ENCODE results near the gene WFIKKN2. TPM values are rescaled to one million over a fixed set of nuclear protein-coding genes. Genes with fewer than 3 reads are reported as not detected.

WFIKKN2 gene
- total RNA-seq, 1 donor from 2014 or later, result not detected

- H3K4me2 ChIP-seq, result no peak overlapping the region
- Mint-ChIP-seq H3K27ac (no peak overlapping the region), H3K36me3 (no peaks in the 10 kb centered on the region), H3K4me3 (no peak overlapping the region), H3K9me3 (no peaks in the 10 kb centered on the region), H3K27me3 (ENCODE audit: insufficient read depth, low read depth) (peaks cover 4% of the 10 kb centered on the region), H3K4me1 (peaks cover 12% of the 10 kb centered on the region)
- no peak for DNase-seq (ENCODE audit: low spot score)
- H3K27ac ChIP-seq, result no peak overlapping the region
- H3K9me3 ChIP-seq (ENCODE audit: low read depth), result no peaks in the 10 kb centered on the region
- no peaks in the 10 kb centered on the region for H3K79me2 ChIP-seq (ENCODE audit: low read depth)
- H3K4me1 ChIP-seq, result no peaks in the 10 kb centered on the region
- H2AFZ ChIP-seq (replicated peaks), result no peak overlapping the region
- no peaks in the 10 kb centered on the region for H4K20me1 ChIP-seq (ENCODE audit: low read depth)
- no peaks in the 10 kb centered on the region for H3K36me3 ChIP-seq
- no peaks in the 10 kb centered on the region for H3K27me3 ChIP-seq
- no peak for TF ChIP-seq EZH2phosphoT487 (IDR thresholded peaks at IDR 0.05)
- TF ChIP-seq CTCF (IDR thresholded peaks at IDR 0.05), result no peak
- no peak overlapping the region for H3K9ac ChIP-seq
- no peak overlapping the region for H3K4me3 ChIP-seq
- H3F3A ChIP-seq (ENCODE audit: low read depth), result peaks cover 6% of the 10 kb centered on the region
Measured at GRCh38 chr17:50853781-50854180, 18.4 kb downstream of the WFIKKN2 start.

- Histone ChIP-seq H3K9me3 (ENCODE audit: low read depth) (no peaks in the 10 kb centered on the region), H3K4me3 (no peak overlapping the region), H3K4me2 (no peak overlapping the region), H3F3A (ENCODE audit: low read depth) (peaks cover 7% of the 10 kb centered on the region), H3K27ac (no peak overlapping the region), H3K4me1 (no peaks in the 10 kb centered on the region), H3K9ac (no peak overlapping the region), H3K36me3 (no peaks in the 10 kb centered on the region), H3K79me2 (ENCODE audit: low read depth) (no peaks in the 10 kb centered on the region), H3K27me3 (no peaks in the 10 kb centered on the region), H2AFZ (replicated peaks) (no peak overlapping the region), H4K20me1 (ENCODE audit: low read depth) (peaks cover under 1% of the 10 kb centered on the region)
- Mint-ChIP-seq H3K4me3 (no peak overlapping the region), H3K4me1 (peaks cover 12% of the 10 kb centered on the region), H3K27ac (no peak overlapping the region), H3K27me3 (ENCODE audit: insufficient read depth, low read depth) (peaks cover 4% of the 10 kb centered on the region), H3K36me3 (no peaks in the 10 kb centered on the region), H3K9me3 (no peaks in the 10 kb centered on the region)
- no peak for TF ChIP-seq CTCF (IDR thresholded peaks at IDR 0.05)
- TF ChIP-seq EZH2 (IDR thresholded peaks at IDR 0.05), result no peak
- TF ChIP-seq EZH2phosphoT487 (IDR thresholded peaks at IDR 0.05), result no peak
- no peak for DNase-seq (ENCODE audit: low spot score)
Measured at GRCh38 chr17:50855708-50856330, 20.4 kb downstream of the WFIKKN2 start.

- Histone ChIP-seq H3K4me1 (peaks cover 5% of the 10 kb centered on the region), H2AFZ (replicated peaks) (no peak overlapping the region), H3K27me3 (no peaks in the 10 kb centered on the region), H3F3A (ENCODE audit: low read depth) (peaks cover 13% of the 10 kb centered on the region), H3K79me2 (ENCODE audit: low read depth) (peaks cover 2% of the 10 kb centered on the region), H3K27ac (no peak overlapping the region), H3K4me2 (no peak overlapping the region), H4K20me1 (ENCODE audit: low read depth) (peaks cover 7% of the 10 kb centered on the region), H3K9me3 (ENCODE audit: low read depth) (no peaks in the 10 kb centered on the region), H3K36me3 (peaks cover 1% of the 10 kb centered on the region), H3K9ac (no peak overlapping the region), H3K4me3 (no peak overlapping the region)
- TF ChIP-seq EZH2phosphoT487 (IDR thresholded peaks at IDR 0.05), result no peak
- no peak for TF ChIP-seq EZH2 (IDR thresholded peaks at IDR 0.05)
- no peak for TF ChIP-seq CTCF (IDR thresholded peaks at IDR 0.05)
- no peak overlapping the region for H3K4me3 Mint-ChIP-seq
- H3K27me3 Mint-ChIP-seq (ENCODE audit: insufficient read depth, low read depth), result peaks cover 4% of the 10 kb centered on the region
- DNase-seq (ENCODE audit: low spot score), result no peak
- no peaks in the 10 kb centered on the region for H3K36me3 Mint-ChIP-seq
- no peaks in the 10 kb centered on the region for H3K9me3 Mint-ChIP-seq
- no peak overlapping the region for H3K27ac Mint-ChIP-seq
- peaks cover 12% of the 10 kb centered on the region for H3K4me1 Mint-ChIP-seq
Measured at GRCh38 chr17:50856431-50856830, 21.0 kb downstream of the WFIKKN2 start.

All from neural progenitor cell (in vitro differentiated cells).